Neural cell (in vitro differentiated cells): ENCODE data around the gene DPM2. TPM values are rescaled to one million over a fixed set of nuclear protein-coding genes. Genes with fewer than 3 reads are reported as not detected.

Source experiments
- H2AFZ ChIP-seq: fragments of 200-600, 300-800 bp; sonication (generic), shearing (Covaris generic); 2 replicates; pipeline ENCODE4 v1.6.0; 2014; ENCODE audit warnings: low read depth, mild to moderate bottlenecking, antibody characterized with exemption, low read length, moderate library complexity
- H3F3A ChIP-seq: fragments of 200-600 bp; shearing (Covaris generic); 2 replicates; pipeline ENCODE4 v1.6.1; 2016; ENCODE audit warnings: mild to moderate bottlenecking, moderate library complexity, mixed read lengths, antibody characterized with exemption, low read length; ENCODE audit not compliant: insufficient read depth, poor library complexity, severe bottlenecking
- H3K27ac ChIP-seq: fragments of 200-600, 300-800 bp; sonication (generic), shearing (Covaris generic); 2 replicates; pipeline ENCODE4 v1.5.1; 2014; ENCODE audit warnings: mild to moderate bottlenecking, low read length, moderate library complexity
- H3K27me3 ChIP-seq: fragments of 300-800, 200-600 bp; sonication (generic), shearing (Covaris generic); 2 replicates; pipeline ENCODE4 v1.6.0; 2014; ENCODE audit warnings: mild to moderate bottlenecking, low read depth, low read length, moderate library complexity; ENCODE audit not compliant: insufficient read depth
- H3K36me3 ChIP-seq: fragments of 300-800, 200-600 bp; sonication (generic), shearing (Covaris generic); 2 replicates; pipeline ENCODE4 v1.5.1; 2014; ENCODE audit warnings: mild to moderate bottlenecking, antibody characterized with exemption, low read length, moderate library complexity; ENCODE audit not compliant: insufficient read depth
- H3K4me2 ChIP-seq: fragments of 300-800, 200-600 bp; sonication (generic), shearing (Covaris generic); 2 replicates; pipeline ENCODE4 v1.6.0; 2014; ENCODE audit warnings: mild to moderate bottlenecking, low read length
- H3K4me3 ChIP-seq: fragments of 300-800, 200-600 bp; sonication (generic), shearing (Covaris generic); 2 replicates; pipeline ENCODE4 v1.5.1; 2014; ENCODE audit warnings: mild to moderate bottlenecking, low read length, moderate library complexity
- H3K79me2 ChIP-seq: fragments of 200-600 bp; shearing (Covaris generic); replicated peaks from 2 replicates; pipeline ENCODE4 v1.6.0; 2014; ENCODE audit warnings: mild to moderate bottlenecking, low read length, moderate library complexity; ENCODE audit not compliant: insufficient read depth
- H3K9ac ChIP-seq: fragments of 300-800, 200-600 bp; sonication (generic), shearing (Covaris generic); 2 replicates; pipeline ENCODE4 v1.6.1; 2016; ENCODE audit warnings: mild to moderate bottlenecking, low read length, mixed read lengths
- H3K9me2 ChIP-seq: fragments of 200-600 bp; shearing (Covaris generic); 2 replicates; pipeline ENCODE4 v1.6.1; 2016; ENCODE audit warnings: mild to moderate bottlenecking, low read length, mixed read lengths; ENCODE audit not compliant: insufficient read depth
- H3K9me3 ChIP-seq: fragments of 200-600, 300-800 bp; sonication (generic), shearing (Covaris generic); 2 replicates; pipeline ENCODE4 v1.6.1; 2016; ENCODE audit warnings: mild to moderate bottlenecking, mixed run types, low read length, moderate library complexity, mixed read lengths
- H4K20me1 ChIP-seq: fragments of 200-600 bp; shearing (Covaris generic); 2 replicates; pipeline ENCODE4 v1.6.1; 2016; ENCODE audit warnings: mild to moderate bottlenecking, mixed run types; ENCODE audit not compliant: insufficient read depth
- CTCF ChIP-seq: fragments of 450-650 bp; IDR thresholded peaks from 2 replicates; pipeline ENCODE4 v1.5.1; 2014; ENCODE audit warnings: antibody characterized with exemption, mild to moderate bottlenecking, moderate library complexity; ENCODE audit not compliant: poor library complexity, severe bottlenecking
- EP300 ChIP-seq: fragments of 450-650 bp; conservative IDR thresholded peaks from 2 replicates; pipeline ENCODE4 v1.6.1; 2014; ENCODE audit warnings: antibody characterized with exemption, mild to moderate bottlenecking, moderate library complexity; ENCODE audit not compliant: poor library complexity, severe bottlenecking
- EZH2 ChIP-seq: fragments of 200-600, 300-800 bp; shearing (Covaris generic), sonication (generic); IDR thresholded peaks from 2 replicates; pipeline ENCODE4 v1.6.1; 2014; ENCODE audit warnings: antibody characterized with exemption, low read length, borderline replicate concordance, mild to moderate bottlenecking; ENCODE audit not compliant: insufficient read depth, poor library complexity, severe bottlenecking
- MXI1 ChIP-seq: fragments of 450-650 bp; conservative IDR thresholded peaks from 2 replicates; pipeline ENCODE4 v1.6.1; 2014; ENCODE audit warnings: antibody characterized with exemption, mild to moderate bottlenecking; ENCODE audit not compliant: poor library complexity, severe bottlenecking
- POLR2AphosphoS5 ChIP-seq: IDR thresholded peaks from 2 replicates; pipeline ENCODE4 v1.6.1; 2012
- RAD21 ChIP-seq: fragments of 450-650 bp; conservative IDR thresholded peaks from 2 replicates; pipeline ENCODE4 v1.6.1; 2014; ENCODE audit warnings: antibody characterized with exemption, mild to moderate bottlenecking, moderate library complexity
- SMC3 ChIP-seq: fragments of 450-650 bp; conservative IDR thresholded peaks from 2 replicates; pipeline ENCODE4 v1.6.1; 2014; ENCODE audit warnings: antibody characterized with exemption, mild to moderate bottlenecking, moderate library complexity; ENCODE audit not compliant: poor library complexity
- TAF1 ChIP-seq: IDR thresholded peaks from 2 replicates; pipeline ENCODE4 v1.6.1; 2012; ENCODE audit warnings: low read depth
- polyA plus RNA-seq: library from polyadenylated mRNA; depleted of rRNA; stranded (reverse); fragments of >200 nt; gene quantifications from 2 replicates; pipeline ENCODE4 v1.2.3, GENCODE V29; 2014
- TF ChIP-seq, protein P1 (sequence below): IDR thresholded peaks from 2 replicates; pipeline ENCODE4 v1.6.1; 2012; ENCODE audit warnings: borderline replicate concordance

Gene DPM2
- polyA plus RNA-seq, 1 donor from 2014 or later: 30.5 TPM

GRCh38 chr9:127919253-127919815, 18.3 kb downstream of the DPM2 start:
- TF ChIP-seq EP300 (no peak), POLR2AphosphoS5 (no peak), RAD21 (no peak), SMC3 (no peak), EZH2 (no peak), TAF1 (no peak)
- TF ChIP-seq, protein P1, sequence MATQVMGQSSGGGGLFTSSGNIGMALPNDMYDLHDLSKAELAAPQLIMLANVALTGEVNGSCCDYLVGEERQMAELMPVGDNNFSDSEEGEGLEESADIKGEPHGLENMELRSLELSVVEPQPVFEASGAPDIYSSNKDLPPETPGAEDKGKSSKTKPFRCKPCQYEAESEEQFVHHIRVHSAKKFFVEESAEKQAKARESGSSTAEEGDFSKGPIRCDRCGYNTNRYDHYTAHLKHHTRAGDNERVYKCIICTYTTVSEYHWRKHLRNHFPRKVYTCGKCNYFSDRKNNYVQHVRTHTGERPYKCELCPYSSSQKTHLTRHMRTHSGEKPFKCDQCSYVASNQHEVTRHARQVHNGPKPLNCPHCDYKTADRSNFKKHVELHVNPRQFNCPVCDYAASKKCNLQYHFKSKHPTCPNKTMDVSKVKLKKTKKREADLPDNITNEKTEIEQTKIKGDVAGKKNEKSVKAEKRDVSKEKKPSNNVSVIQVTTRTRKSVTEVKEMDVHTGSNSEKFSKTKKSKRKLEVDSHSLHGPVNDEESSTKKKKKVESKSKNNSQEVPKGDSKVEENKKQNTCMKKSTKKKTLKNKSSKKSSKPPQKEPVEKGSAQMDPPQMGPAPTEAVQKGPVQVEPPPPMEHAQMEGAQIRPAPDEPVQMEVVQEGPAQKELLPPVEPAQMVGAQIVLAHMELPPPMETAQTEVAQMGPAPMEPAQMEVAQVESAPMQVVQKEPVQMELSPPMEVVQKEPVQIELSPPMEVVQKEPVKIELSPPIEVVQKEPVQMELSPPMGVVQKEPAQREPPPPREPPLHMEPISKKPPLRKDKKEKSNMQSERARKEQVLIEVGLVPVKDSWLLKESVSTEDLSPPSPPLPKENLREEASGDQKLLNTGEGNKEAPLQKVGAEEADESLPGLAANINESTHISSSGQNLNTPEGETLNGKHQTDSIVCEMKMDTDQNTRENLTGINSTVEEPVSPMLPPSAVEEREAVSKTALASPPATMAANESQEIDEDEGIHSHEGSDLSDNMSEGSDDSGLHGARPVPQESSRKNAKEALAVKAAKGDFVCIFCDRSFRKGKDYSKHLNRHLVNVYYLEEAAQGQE: no peak
- H3K9me3 ChIP-seq: no peaks in the 10 kb centered on the region
- no peak overlapping the region for H2AFZ ChIP-seq
- no peaks in the 10 kb centered on the region for H3K36me3 ChIP-seq
- no peaks in the 10 kb centered on the region for H3K9me2 ChIP-seq
- no peaks in the 10 kb centered on the region for H4K20me1 ChIP-seq
- H3K27ac ChIP-seq: no peak overlapping the region
- H3K9ac ChIP-seq: no peak overlapping the region
- no peaks in the 10 kb centered on the region for H3F3A ChIP-seq
- no peak overlapping the region for H3K4me3 ChIP-seq
- no peaks in the 10 kb centered on the region for H3K27me3 ChIP-seq
- no peaks in the 10 kb centered on the region for H3K79me2 ChIP-seq
- no peak overlapping the region for H3K4me2 ChIP-seq

DNA sequence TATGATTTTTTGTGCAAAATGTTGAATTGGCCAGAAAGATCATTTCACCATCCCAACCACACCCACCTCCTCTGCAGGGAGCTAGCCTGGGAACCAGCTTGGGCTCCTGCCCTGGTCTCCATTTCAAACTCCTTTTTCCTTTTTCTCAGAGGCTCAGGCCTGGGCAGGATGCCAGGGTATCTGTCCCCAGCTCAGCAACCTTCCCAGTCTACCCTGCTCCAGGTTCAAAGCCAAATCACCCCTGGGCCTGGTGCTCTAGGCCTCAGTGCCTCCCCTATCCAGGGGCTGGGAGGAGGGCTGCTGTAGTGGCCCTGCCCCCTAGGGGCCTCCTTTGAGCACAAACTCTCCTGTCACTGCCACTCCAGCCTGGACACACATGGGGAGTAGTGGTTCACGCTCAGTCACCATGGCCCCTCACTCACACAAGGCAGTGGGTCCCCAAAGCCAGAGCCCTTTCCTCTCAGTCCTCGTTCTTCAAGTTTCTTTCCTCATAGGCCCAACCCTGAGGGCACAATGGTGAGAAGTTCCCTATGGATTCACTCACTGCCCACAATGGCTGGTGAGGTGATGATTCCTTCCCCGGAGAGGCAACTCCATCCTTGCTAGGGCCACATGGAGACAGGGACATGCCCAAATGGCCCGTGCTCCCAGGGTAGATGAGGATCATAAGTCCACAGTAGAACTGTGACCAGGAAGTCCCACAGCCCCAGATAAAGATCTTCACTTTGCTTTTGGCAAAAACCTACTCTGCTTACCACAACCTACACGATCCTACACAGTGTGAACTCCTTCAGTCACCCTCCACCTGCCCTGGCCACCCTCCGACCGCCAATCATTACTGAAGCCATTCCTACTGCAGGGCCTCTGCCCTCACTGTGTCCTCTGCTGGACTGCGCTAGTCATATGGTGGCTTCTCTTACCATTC, 19.2 kb downstream of the DPM2 start:
- Histone ChIP-seq H3K4me3 (no peak overlapping the region), H3K36me3 (no peaks in the 10 kb centered on the region), H3K4me2 (no peak overlapping the region), H3K79me2 (no peaks in the 10 kb centered on the region), H3K9ac (no peak overlapping the region), H3K27ac (no peak overlapping the region), H4K20me1 (no peaks in the 10 kb centered on the region), H3F3A (no peaks in the 10 kb centered on the region), H2AFZ (no peak overlapping the region), H3K27me3 (no peaks in the 10 kb centered on the region), H3K9me3 (no peaks in the 10 kb centered on the region), H3K9me2 (no peaks in the 10 kb centered on the region)
- no peak for TF ChIP-seq POLR2AphosphoS5
- no peak for TF ChIP-seq TAF1
- TF ChIP-seq SMC3: no peak
- no peak for TF ChIP-seq RAD21
- TF ChIP-seq EZH2: no peak
- no peak for TF ChIP-seq CTCF
- no peak for TF ChIP-seq EP300
- TF ChIP-seq, protein P1: no peak
- TF ChIP-seq MXI1: no peak
